Right lobe of liver (tissue), 4 donors: ENCODE data around the gene NUTM2B.
"Not testable (repeated sequence)": the region's sequence is repeated elsewhere in the genome, so short reads cannot be mapped to it uniquely, and the experiment has no call there.

Experiments used
- CTCF ChIP-seq, 4 donors: fragments of 200-600 bp in 3 of 4; fragments of 450-650 bp in 1 of 4; IDR thresholded peaks; one replicate each; pipeline versions ENCODE4 v1.5.1 to v1.8.0; 2016 to 2022; ENCODE audit warnings: antibody characterized with exemption in 4 of 4, mild to moderate bottlenecking in 2 of 4
- POLR2A ChIP-seq: fragments of 450-650 bp; IDR thresholded peaks from one replicate; pipeline ENCODE4 v1.6.1; 2017; ENCODE audit warnings: antibody characterized with exemption, mild to moderate bottlenecking
- donor health status: DM: no; HTN: no; CAD: no.
- donor health status: DM: no; HTN: no; CAD: no.
- donor health status: DM: no; HTN: yes; CAD: no.

- TF ChIP-seq CTCF (IDR thresholded peaks at IDR 0.05); POLR2A: not testable (repeated sequence)
Observed at GRCh38 chr10:79700381-79700944, 2.6 kb upstream of the NUTM2B start.
